ENCODE results near the gene MBL2. TPM values are rescaled to one million over a fixed set of nuclear protein-coding genes. Genes with fewer than 3 reads are reported as not detected.

MBL2 gene
- total RNA-seq, 1 donor from 2014 or later, result not detected

DNA sequence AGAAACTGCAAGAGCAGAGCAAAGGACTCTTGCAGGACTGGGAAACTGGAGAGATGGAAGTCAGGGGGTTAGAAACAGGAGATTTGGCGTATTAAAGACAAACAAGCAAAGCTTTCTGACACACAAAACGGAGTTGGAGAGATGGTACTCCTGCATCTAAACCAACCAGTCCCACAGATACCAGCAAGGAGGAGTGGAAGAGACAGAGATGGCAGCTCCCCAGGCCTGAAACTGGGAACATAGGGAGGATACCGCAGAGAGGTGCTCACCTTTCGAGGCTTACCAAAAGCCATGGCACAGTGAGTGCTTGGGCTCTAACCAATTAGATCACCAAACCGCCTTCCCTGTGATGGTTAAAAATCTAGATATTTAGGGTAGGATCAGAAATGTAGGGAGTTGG is 4.8 kb upstream of the MBL2 start:
- Histone ChIP-seq H3K27me3 (ENCODE audit: low read depth) (peaks cover 19% of the 10 kb centered on the region), H3K4me1 (no peaks in the 10 kb centered on the region), H3K27ac (replicated peaks) (no peak overlapping the region), H3K9me3 (replicated peaks) (no peaks in the 10 kb centered on the region), H3K36me3 (no peaks in the 10 kb centered on the region), H3K4me3 (no peak overlapping the region)
- no peak for DNase-seq
- TF ChIP-seq, protein P1, sequence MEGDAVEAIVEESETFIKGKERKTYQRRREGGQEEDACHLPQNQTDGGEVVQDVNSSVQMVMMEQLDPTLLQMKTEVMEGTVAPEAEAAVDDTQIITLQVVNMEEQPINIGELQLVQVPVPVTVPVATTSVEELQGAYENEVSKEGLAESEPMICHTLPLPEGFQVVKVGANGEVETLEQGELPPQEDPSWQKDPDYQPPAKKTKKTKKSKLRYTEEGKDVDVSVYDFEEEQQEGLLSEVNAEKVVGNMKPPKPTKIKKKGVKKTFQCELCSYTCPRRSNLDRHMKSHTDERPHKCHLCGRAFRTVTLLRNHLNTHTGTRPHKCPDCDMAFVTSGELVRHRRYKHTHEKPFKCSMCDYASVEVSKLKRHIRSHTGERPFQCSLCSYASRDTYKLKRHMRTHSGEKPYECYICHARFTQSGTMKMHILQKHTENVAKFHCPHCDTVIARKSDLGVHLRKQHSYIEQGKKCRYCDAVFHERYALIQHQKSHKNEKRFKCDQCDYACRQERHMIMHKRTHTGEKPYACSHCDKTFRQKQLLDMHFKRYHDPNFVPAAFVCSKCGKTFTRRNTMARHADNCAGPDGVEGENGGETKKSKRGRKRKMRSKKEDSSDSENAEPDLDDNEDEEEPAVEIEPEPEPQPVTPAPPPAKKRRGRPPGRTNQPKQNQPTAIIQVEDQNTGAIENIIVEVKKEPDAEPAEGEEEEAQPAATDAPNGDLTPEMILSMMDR (IDR thresholded peaks at IDR 0.05; ENCODE audit: borderline replicate concordance), result no peak
- intact Hi-C loops (cut with micrococcal nuclease), result no loop called here

DNA sequence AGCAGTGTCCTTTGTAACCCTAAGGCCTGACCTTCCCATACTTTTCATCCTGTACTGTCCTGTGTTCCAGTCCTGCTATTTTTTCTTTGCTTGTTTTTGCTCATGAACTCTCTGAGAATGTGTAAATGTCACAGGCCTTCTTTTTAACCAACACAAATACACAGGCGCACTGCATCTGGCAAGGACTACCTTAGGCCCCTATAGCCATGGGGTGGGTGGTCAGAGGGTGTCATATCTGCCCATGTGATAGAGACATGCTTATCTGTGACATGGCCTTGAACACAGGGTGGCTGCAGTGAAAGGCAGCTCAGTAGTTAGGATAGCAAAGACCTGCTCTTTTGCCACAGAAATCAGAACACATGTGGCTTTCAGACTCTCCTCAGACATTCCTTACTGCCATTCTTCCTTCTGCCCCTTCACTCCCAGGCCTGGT is 3.9 kb upstream of the MBL2 start:
- TF ChIP-seq, protein P1 (IDR thresholded peaks at IDR 0.05; ENCODE audit: borderline replicate concordance), result no peak

DNA sequence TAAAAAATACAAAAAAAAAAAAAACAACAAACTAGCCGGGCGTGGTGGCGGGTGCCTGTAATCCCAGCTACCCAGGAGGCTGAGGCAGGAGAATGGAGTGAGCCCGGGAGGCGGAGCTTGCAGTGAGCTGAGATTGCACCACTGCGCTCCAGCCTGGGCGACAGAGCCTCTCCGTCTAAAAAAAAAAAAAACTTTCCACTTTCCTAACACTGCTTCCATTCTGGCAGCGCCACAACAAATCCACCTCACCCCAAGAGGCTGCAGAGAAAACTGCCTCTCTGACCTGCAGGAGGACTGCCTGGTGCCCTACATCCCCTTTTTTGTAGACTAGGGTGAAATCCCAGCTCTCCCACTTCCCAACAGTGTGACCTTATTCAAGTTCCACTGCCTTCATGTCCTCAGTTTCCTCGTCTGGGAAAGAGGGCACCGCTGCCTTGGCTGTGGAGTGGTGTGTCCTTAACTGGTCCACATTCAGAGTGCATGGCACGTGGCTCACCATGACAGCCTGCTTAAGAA is 2.6 kb upstream of the MBL2 start:
- Histone ChIP-seq H3K9me3 (replicated peaks) (no peaks in the 10 kb centered on the region), H3K36me3 (no peaks in the 10 kb centered on the region), H3K27me3 (ENCODE audit: low read depth) (peaks cover 19% of the 10 kb centered on the region), H3K4me1 (no peaks in the 10 kb centered on the region), H3K27ac (replicated peaks) (no peak overlapping the region), H3K4me3 (no peak overlapping the region)
- DNase-seq, result no peak
- intact Hi-C loops (cut with micrococcal nuclease), result no loop called here
- TF ChIP-seq, protein P1 (IDR thresholded peaks at IDR 0.05; ENCODE audit: borderline replicate concordance), result no peak

More for the DNA sequence above, 3.9 kb upstream of the MBL2 start:
- intact Hi-C loops (cut with micrococcal nuclease), result no loop called here
- H3K36me3 ChIP-seq, result no peaks in the 10 kb centered on the region
- H3K27me3 ChIP-seq (ENCODE audit: low read depth), result peaks cover 19% of the 10 kb centered on the region
- no peaks in the 10 kb centered on the region for H3K4me1 ChIP-seq
- H3K4me3 ChIP-seq, result no peak overlapping the region
- DNase-seq, result no peak
- H3K9me3 ChIP-seq (replicated peaks), result no peaks in the 10 kb centered on the region
- H3K27ac ChIP-seq (replicated peaks), result no peak overlapping the region

DNA sequence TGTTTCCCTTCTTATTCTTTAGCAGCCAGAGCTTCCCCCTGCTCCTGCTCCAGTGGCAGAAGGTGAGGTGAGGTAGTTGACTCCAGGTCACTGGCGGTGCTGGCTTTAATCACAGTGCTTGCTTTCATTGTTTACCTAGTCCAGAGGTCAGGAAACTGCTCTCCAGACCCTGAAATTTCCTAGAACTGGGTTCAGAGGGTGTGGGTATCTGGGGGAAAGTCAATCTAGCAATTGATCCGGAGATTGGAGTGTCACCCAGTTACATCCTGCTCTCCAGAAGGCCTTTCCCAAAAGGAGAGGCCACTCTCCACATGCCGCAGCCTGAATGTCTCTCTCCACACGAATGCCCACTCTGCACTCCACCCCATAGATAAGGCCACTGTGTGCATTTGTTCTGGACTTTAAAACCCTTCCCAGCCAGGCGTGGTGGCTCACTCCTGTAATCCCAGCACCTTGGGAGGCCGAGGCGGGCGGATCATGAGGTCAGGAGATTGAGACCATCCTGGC is 2.1 kb upstream of the MBL2 start:
- no peak for DNase-seq
- TF ChIP-seq, protein P1 (IDR thresholded peaks at IDR 0.05; ENCODE audit: borderline replicate concordance), result no peak
- Histone ChIP-seq H3K36me3 (no peaks in the 10 kb centered on the region), H3K9me3 (replicated peaks) (no peaks in the 10 kb centered on the region), H3K4me1 (no peaks in the 10 kb centered on the region), H3K4me3 (no peak overlapping the region), H3K27ac (replicated peaks) (no peak overlapping the region), H3K27me3 (ENCODE audit: low read depth) (peaks cover 16% of the 10 kb centered on the region)
- intact Hi-C loops (cut with micrococcal nuclease), result no loop called here

DNA sequence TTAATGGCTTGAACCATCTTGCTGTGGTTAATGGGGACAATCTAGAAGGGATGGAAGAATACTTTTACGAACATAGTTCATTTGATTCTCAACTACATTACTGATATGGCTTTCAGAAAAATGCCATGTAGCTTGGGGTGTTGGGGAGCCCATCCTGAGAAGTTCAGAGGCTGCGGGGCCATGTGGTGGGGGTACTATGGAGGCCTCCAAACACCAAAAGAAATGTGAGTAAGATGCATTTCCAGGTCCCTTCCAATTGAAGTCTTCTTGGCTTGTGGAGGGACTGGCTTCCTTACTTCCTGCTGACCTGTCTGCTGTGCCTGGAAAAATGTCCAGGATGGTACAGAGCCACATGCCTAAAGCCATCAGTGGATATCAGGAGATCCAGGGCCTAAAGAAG is 1.6 kb upstream of the MBL2 start:
- Histone ChIP-seq H3K4me3 (no peak overlapping the region), H3K27ac (replicated peaks) (no peak overlapping the region), H3K36me3 (no peaks in the 10 kb centered on the region), H3K27me3 (ENCODE audit: low read depth) (peaks cover 11% of the 10 kb centered on the region), H3K4me1 (no peaks in the 10 kb centered on the region), H3K9me3 (replicated peaks) (no peaks in the 10 kb centered on the region)
- no peak for DNase-seq
- intact Hi-C loops (cut with micrococcal nuclease), result no loop called here
- TF ChIP-seq, protein P1 (IDR thresholded peaks at IDR 0.05; ENCODE audit: borderline replicate concordance), result no peak

All from left ventricle myocardium inferior (tissue), 1 donor.